ENCODE data around the gene DCAF5.

DNA sequence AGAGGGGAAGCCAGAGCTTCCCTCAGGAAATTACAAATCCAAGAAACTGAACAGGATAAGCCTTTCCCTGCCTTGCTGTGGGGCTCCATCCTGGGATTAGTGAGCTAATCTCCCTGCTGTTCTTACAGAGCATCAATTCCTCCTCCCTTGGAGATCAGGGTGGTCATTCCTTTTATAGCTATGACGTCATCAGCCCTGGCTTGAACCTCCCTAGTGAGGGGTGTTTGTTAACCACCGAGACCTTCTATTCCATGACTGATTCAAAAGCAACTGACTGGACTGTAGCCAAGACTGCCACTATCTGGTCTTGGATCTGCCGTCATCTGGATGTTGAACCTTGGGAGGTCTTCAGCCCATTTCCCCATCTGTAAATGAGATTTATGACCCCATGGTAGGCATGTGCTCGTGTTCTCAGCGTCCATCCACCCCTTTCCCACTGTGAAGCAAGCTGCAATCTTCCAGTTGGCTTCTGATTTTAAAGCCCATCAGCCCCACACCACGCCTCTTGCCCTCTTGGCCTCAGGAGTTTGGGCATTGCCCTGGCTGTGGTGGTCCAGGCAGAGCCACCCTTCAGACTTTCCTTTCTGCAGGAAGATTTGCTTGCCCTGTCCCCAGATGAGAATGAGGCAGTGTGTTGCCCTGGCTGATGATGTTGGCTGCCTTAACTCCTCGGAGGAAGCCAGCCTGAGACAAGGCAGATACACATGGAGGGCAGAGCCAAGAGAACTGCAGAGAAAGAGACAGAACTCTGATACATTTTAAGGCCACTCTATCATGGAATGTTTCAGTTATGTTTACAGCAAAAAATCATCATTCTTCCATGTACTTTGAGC is 114.2 kb downstream of the DCAF5 start:
- TF ChIP-seq, protein P1, sequence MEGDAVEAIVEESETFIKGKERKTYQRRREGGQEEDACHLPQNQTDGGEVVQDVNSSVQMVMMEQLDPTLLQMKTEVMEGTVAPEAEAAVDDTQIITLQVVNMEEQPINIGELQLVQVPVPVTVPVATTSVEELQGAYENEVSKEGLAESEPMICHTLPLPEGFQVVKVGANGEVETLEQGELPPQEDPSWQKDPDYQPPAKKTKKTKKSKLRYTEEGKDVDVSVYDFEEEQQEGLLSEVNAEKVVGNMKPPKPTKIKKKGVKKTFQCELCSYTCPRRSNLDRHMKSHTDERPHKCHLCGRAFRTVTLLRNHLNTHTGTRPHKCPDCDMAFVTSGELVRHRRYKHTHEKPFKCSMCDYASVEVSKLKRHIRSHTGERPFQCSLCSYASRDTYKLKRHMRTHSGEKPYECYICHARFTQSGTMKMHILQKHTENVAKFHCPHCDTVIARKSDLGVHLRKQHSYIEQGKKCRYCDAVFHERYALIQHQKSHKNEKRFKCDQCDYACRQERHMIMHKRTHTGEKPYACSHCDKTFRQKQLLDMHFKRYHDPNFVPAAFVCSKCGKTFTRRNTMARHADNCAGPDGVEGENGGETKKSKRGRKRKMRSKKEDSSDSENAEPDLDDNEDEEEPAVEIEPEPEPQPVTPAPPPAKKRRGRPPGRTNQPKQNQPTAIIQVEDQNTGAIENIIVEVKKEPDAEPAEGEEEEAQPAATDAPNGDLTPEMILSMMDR (IDR thresholded peaks at IDR 0.05; ENCODE audit: low read depth, low read length): no peak
- no peak for TF ChIP-seq EZH2phosphoT487 (IDR thresholded peaks at IDR 0.05; ENCODE audit: low read depth)
